AG04449 (cell line): ENCODE results near the gene PRKG1.

Experiments
- CTCF ChIA-PET: fragments of 350-600 bp; formaldehyde crosslinking; extraction: SDS; loops from one replicate; lab custom pipeline; 2021; ENCODE audit warnings: antibody characterized with exemption; lab: Yijun Ruan, JAX
- POLR2A ChIA-PET: fragments of 400-600, 350-600 bp; formaldehyde crosslinking; extraction: SDS; loops from one replicate; lab custom pipeline; 2020; ENCODE audit warnings: antibody characterized with exemption, inconsistent platforms; lab: Yijun Ruan, JAX
- DNase-seq: peaks from one replicate; pipeline ENCODE4 v3.0.0-alpha.2; 2010; ENCODE audit warnings: low read depth, low spot score
- H3K4me3 ChIP-seq: 2 replicates; pipeline ENCODE4 v1.5.1; 2011; ENCODE audit warnings: low read depth, mild to moderate bottlenecking, control low read depth, low read length
- CTCF ChIP-seq: IDR thresholded peaks from one replicate; pipeline ENCODE4 v1.5.1; 2011; ENCODE audit warnings: mild to moderate bottlenecking, moderate library complexity, low read length, control low read depth, inconsistent platforms; ENCODE audit not compliant: insufficient read depth; ENCODE audit errors: missing control alignments

The PRKG1 gene

GRCh38 chr10:52128056-52128683, 1053.9 kb downstream of the PRKG1 start:
- POLR2A ChIA-PET, result no interaction called here
- no peak for DNase-seq
- CTCF ChIA-PET, result interaction anchor here (1.0 kb wide), 1 partner anchor 8 kb away, joined by 3 read pairs; no protein-coding TSS in a partner anchor
- TF ChIP-seq CTCF, result no peak
- H3K4me3 ChIP-seq, result no peak overlapping the region

- no peak for TF ChIP-seq CTCF
- DNase-seq, result no peak
- POLR2A ChIA-PET, result no interaction called here
- CTCF ChIA-PET, result no interaction called here
- H3K4me3 ChIP-seq, result no peak overlapping the region
These were observed 1055.3 kb downstream of the PRKG1 start for GRCh38 chr10:52129410-52130178.

GRCh38 chr10:52135101-52135500, 1060.8 kb downstream of the PRKG1 start:
- TF ChIP-seq CTCF, result no peak
- H3K4me3 ChIP-seq, result no peak overlapping the region
- POLR2A ChIA-PET, result no interaction called here
- CTCF ChIA-PET, result no interaction called here
- no peak for DNase-seq

- no peak for DNase-seq
- TF ChIP-seq CTCF, result no peak
- H3K4me3 ChIP-seq, result no peak overlapping the region
- ChIA-PET POLR2A (no interaction called here), CTCF (interaction anchor here (1.1 kb wide), 1 partner anchor 9 kb away, joined by 3 read pairs; no protein-coding TSS in a partner anchor)
These were observed 1062.6 kb downstream of the PRKG1 start for GRCh38 chr10:52136921-52137320.

- DNase-seq, result no peak
- H3K4me3 ChIP-seq, result no peak overlapping the region
- TF ChIP-seq CTCF, result no peak
- ChIA-PET CTCF (interaction anchor here (0.6 kb wide), 1 partner anchor 168 kb away, joined by 3 read pairs; no protein-coding TSS in a partner anchor), POLR2A (no interaction called here)
These were observed 1069.1 kb downstream of the PRKG1 start for GRCh38 chr10:52143338-52143737.

GRCh38 chr10:52145636-52146035, 1071.3 kb downstream of the PRKG1 start:
- ChIA-PET POLR2A (no interaction called here), CTCF (no interaction called here)
- no peak for TF ChIP-seq CTCF
- H3K4me3 ChIP-seq, result no peak overlapping the region
- DNase-seq, result no peak
